GM18873 (cell line): ENCODE data around the gene PLA2R1.
"Not testable (repeated sequence)": the region's sequence is repeated elsewhere in the genome, so short reads cannot be mapped to it uniquely, and the experiment has no call there.

ENCODE experiments used
- ATAC-seq: cut with Tn5 transposase; IDR thresholded peaks from one replicate; pipeline ENCODE4 v1.9.1; 2021; ENCODE audit warnings: mild to moderate bottlenecking, moderate library complexity, moderate number of reproducible peaks; ENCODE audit not compliant: unreplicated experiment, low FRiP score

PLA2R1 gene

GRCh38 chr2:160064916-160065315 lies 2.5 kb upstream of the PLA2R1 start:
- ATAC-seq, result no peak

GRCh38 chr2:160063879-160064612 lies 1.6 kb upstream of the PLA2R1 start:
- no peak for ATAC-seq

GRCh38 chr2:160063271-160063670 lies 856 bp upstream of the PLA2R1 start:
- ATAC-seq, result no peak

- ATAC-seq, result no peak
Observed at GRCh38 chr2:160061944-160062291, 497 bp downstream of the PLA2R1 start.

- no peak for ATAC-seq
Observed at GRCh38 chr2:160061533-160061932, 882 bp downstream of the PLA2R1 start.

GRCh38 chr2:160060297-160060696 lies 2.1 kb downstream of the PLA2R1 start:
- no peak for ATAC-seq

GRCh38 chr2:160057356-160057755 lies 5.1 kb downstream of the PLA2R1 start:
- no peak for ATAC-seq

- no peak for ATAC-seq
Observed at GRCh38 chr2:160055726-160056108, 6.7 kb downstream of the PLA2R1 start.

GRCh38 chr2:160054984-160055725 lies 7.3 kb downstream of the PLA2R1 start:
- ATAC-seq, result no peak

GRCh38 chr2:160053946-160054345 lies 8.5 kb downstream of the PLA2R1 start:
- no peak for ATAC-seq

GRCh38 chr2:160052531-160052930 lies 9.9 kb downstream of the PLA2R1 start:
- ATAC-seq, result no peak

GRCh38 chr2:160051371-160051800 lies 11.0 kb downstream of the PLA2R1 start:
- no peak for ATAC-seq

GRCh38 chr2:160050147-160050546 lies 12.3 kb downstream of the PLA2R1 start:
- ATAC-seq, result no peak

- no peak for ATAC-seq
Observed at GRCh38 chr2:160045703-160046210, 16.7 kb downstream of the PLA2R1 start.

- no peak for ATAC-seq
Observed at GRCh38 chr2:160044728-160045127, 17.7 kb downstream of the PLA2R1 start.

- ATAC-seq, result no peak
Observed at GRCh38 chr2:160043265-160043664, 19.1 kb downstream of the PLA2R1 start.

- no peak for ATAC-seq
Observed at GRCh38 chr2:160042054-160042453, 20.4 kb downstream of the PLA2R1 start.

GRCh38 chr2:160041091-160041490 lies 21.3 kb downstream of the PLA2R1 start:
- ATAC-seq, result no peak

- ATAC-seq, result no peak
Observed at GRCh38 chr2:160039166-160039903, 23.1 kb downstream of the PLA2R1 start.

- not testable (repeated sequence) for ATAC-seq
Observed at GRCh38 chr2:160038662-160039061, 23.8 kb downstream of the PLA2R1 start.

- ATAC-seq, result no peak
Observed at GRCh38 chr2:160036736-160037135, 25.7 kb downstream of the PLA2R1 start.
